GM19395 (cell line): ENCODE data around the gene SCN2A.

Source experiments
- ATAC-seq: cut with Tn5 transposase; IDR thresholded peaks from one replicate; pipeline ENCODE4 v1.9.1; 2021; ENCODE audit warnings: mild to moderate bottlenecking, moderate library complexity; ENCODE audit not compliant: unreplicated experiment

SCN2A gene

GRCh38 chr2:165239230-165239629, at the start of gene SCN2A:
Gene SCN2A (plus strand): TSS chr2:165239414. CDS start chr2:165295824, 56,410 bp downstream.
- peak; percentile 80 for ATAC-seq

GRCh38 chr2:165191096-165191728, 48.0 kb upstream of the SCN2A start:
- no peak for ATAC-seq

GRCh38 chr2:165192729-165193128, 46.5 kb upstream of the SCN2A start:
- ATAC-seq: peak; percentile 38

- peak; percentile 96 for ATAC-seq
Observed at GRCh38 chr2:165193178-165193777, 45.9 kb upstream of the SCN2A start.

GRCh38 chr2:165196411-165196810, 42.8 kb upstream of the SCN2A start:
- ATAC-seq: no peak

- ATAC-seq: no peak
Observed at GRCh38 chr2:165197346-165197745, 41.9 kb upstream of the SCN2A start.

GRCh38 chr2:165198181-165198580, 41.0 kb upstream of the SCN2A start:
- ATAC-seq: no peak

GRCh38 chr2:165202239-165202638, 37.0 kb upstream of the SCN2A start:
- no peak for ATAC-seq

GRCh38 chr2:165203689-165204559, 35.3 kb upstream of the SCN2A start, which contains the start of gene SCN3A:
Gene SCN3A (minus strand): TSS chr2:165204050. CDS start chr2:165176394, 27,656 bp downstream.
- peak; percentile 80 for ATAC-seq

GRCh38 chr2:165205865-165206264, 33.3 kb upstream of the SCN2A start:
- no peak for ATAC-seq

GRCh38 chr2:165208094-165208493, 31.1 kb upstream of the SCN2A start:
- ATAC-seq: no peak

- ATAC-seq: no peak
Observed at GRCh38 chr2:165214093-165214492, 25.1 kb upstream of the SCN2A start.

GRCh38 chr2:165219481-165219880, 19.7 kb upstream of the SCN2A start:
- no peak for ATAC-seq

- ATAC-seq: no peak
Observed at GRCh38 chr2:165224941-165225340, 14.3 kb upstream of the SCN2A start.

- no peak for ATAC-seq
Observed at GRCh38 chr2:165227571-165227970, 11.6 kb upstream of the SCN2A start.

GRCh38 chr2:165237056-165237455, 2.2 kb upstream of the SCN2A start:
- ATAC-seq: no peak

GRCh38 chr2:165238295-165238694, 919 bp upstream of the SCN2A start:
- no peak for ATAC-seq

GRCh38 chr2:165239856-165240515, 772 bp downstream of the SCN2A start:
- no peak for ATAC-seq

GRCh38 chr2:165240916-165241315, 1.7 kb downstream of the SCN2A start:
- no peak for ATAC-seq

- ATAC-seq: no peak
Observed at GRCh38 chr2:165245081-165245793, 6.0 kb downstream of the SCN2A start.

- ATAC-seq: no peak
Observed at GRCh38 chr2:165248238-165248637, 9.0 kb downstream of the SCN2A start.
